B cell (primary cell): Measurements from ENCODE around the gene STIL. TPM values are rescaled to one million over a fixed set of nuclear protein-coding genes. Genes with fewer than 3 reads are reported as not detected.

Experiments
- ATAC-seq: fragments of 200-7000 bp; cut with Tn5 transposase; one replicate; pipeline ENCODE4 v1.10.0; 2021; ENCODE audit warnings: low read depth, mild to moderate bottlenecking, moderate number of reproducible peaks, moderate library complexity
- CTCF ChIA-PET: fragments of 350-600 bp; sonication (Branson Sonifier 250); formaldehyde crosslinking; loops from one replicate; lab custom pipeline; 2021; ENCODE audit warnings: antibody characterized with exemption, inconsistent platforms; lab: Charles Lee
- POLR2A ChIA-PET: fragments of 350-600 bp; sonication (Branson Sonifier 250); formaldehyde crosslinking; loops from one replicate; lab custom pipeline; 2021; ENCODE audit warnings: antibody characterized with exemption; lab: Charles Lee
- DNase-seq: peaks from one replicate; pipeline ENCODE4 v3.0.0; 2013
- H2AFZ ChIP-seq: 2 replicates; pipeline ENCODE4 v1.6.1; 2012; ENCODE audit warnings: mild to moderate bottlenecking, low read depth, low read length; ENCODE audit not compliant: insufficient read depth, poor library complexity, severe bottlenecking
- H3K27ac ChIP-seq, 2 donors: 1 replicate in 1 of 2; 2 replicates in 1 of 2; pipeline ENCODE4 v1.5.1; 2012 to 2013; ENCODE audit warnings: low read length in 2 of 2, mild to moderate bottlenecking in 2 of 2, moderate library complexity in 1 of 2
- H3K27me3 ChIP-seq, 4 experiments: fragments of 200-600 bp in 1 of 4; sonication (generic) in 1 of 4; replicated peaks in 1 of 4; 1 replicate in 2 of 4; 2 replicates in 2 of 4; pipeline versions ENCODE4 v1.6.1 to v1.7.0; 2013 to 2016; ENCODE audit warnings: low read length in 3 of 4, mild to moderate bottlenecking in 2 of 4, mixed read lengths in 1 of 4, moderate library complexity in 1 of 4; ENCODE audit not compliant: insufficient read depth in 4 of 4, control insufficient read depth in 3 of 4; ENCODE audit errors: control extremely low read depth in 1 of 4
- H3K36me3 ChIP-seq, 2 experiments: replicated peaks in 1 of 2; 1 replicate in 1 of 2; 2 replicates in 1 of 2; pipeline versions ENCODE4 v1.6.1 to v1.7.1; 2013; ENCODE audit warnings: low read length in 1 of 2; ENCODE audit not compliant: insufficient read depth in 2 of 2, control insufficient read depth in 1 of 2; ENCODE audit errors: control extremely low read depth in 1 of 2, extremely low read depth in 1 of 2
- H3K4me1 ChIP-seq, 2 donors: fragments of 200-600 bp in 1 of 2; sonication (generic) in 1 of 2; 1 replicate in 1 of 2; 2 replicates in 1 of 2; pipeline versions ENCODE4 v1.5.1 to v1.6.1; 2013 to 2017; ENCODE audit warnings: low read length in 2 of 2; ENCODE audit not compliant: control insufficient read depth in 2 of 2, insufficient read depth in 2 of 2
- H3K4me2 ChIP-seq: replicated peaks from 2 replicates; pipeline ENCODE3; 2012; ENCODE audit warnings: mild to moderate bottlenecking, low read depth, low read length; ENCODE audit not compliant: poor library complexity, severe bottlenecking
- H3K4me3 ChIP-seq, 5 experiments: fragments of 200-600 bp in 1 of 5; sonication (generic) in 1 of 5; 1 replicate in 3 of 5; 2 replicates in 2 of 5; pipeline versions ENCODE4 v1.5.1 to v1.7.0; 2011 to 2016; ENCODE audit warnings: low read length in 4 of 5, mild to moderate bottlenecking in 4 of 5, low read depth in 2 of 5, control low read depth in 1 of 5, moderate library complexity in 1 of 5; ENCODE audit not compliant: insufficient read depth in 1 of 5; ENCODE audit errors: control extremely low read depth in 1 of 5, extremely low read depth in 1 of 5
- H3K79me2 ChIP-seq: fragments of 200-600 bp; sonication (generic); one replicate; pipeline ENCODE4 v1.6.0; 2016; ENCODE audit warnings: low read length; ENCODE audit not compliant: control insufficient read depth, insufficient read depth
- H3K9ac ChIP-seq: fragments of 200-600 bp; sonication (generic); 2 replicates; pipeline ENCODE4 v1.6.1; 2017; ENCODE audit warnings: mild to moderate bottlenecking, low read length, moderate library complexity
- H3K9me3 ChIP-seq, 3 donors: one replicate each; pipeline versions ENCODE4 v1.6.1 to v1.7.1; 2013; ENCODE audit warnings: low read length in 2 of 3; ENCODE audit not compliant: control insufficient read depth in 2 of 3, insufficient read depth in 1 of 3; ENCODE audit errors: control extremely low read depth in 1 of 3
- H4K20me1 ChIP-seq: 2 replicates; pipeline ENCODE4 v1.6.0; 2012; ENCODE audit warnings: mild to moderate bottlenecking, low read length; ENCODE audit not compliant: insufficient read depth, control insufficient read depth, poor library complexity, severe bottlenecking
- H3K27ac Mint-ChIP-seq: one replicate; pipeline ENCODE4 v1.8.0; 2021; ENCODE audit warnings: mixed read lengths
- H3K27me3 Mint-ChIP-seq: one replicate; pipeline ENCODE4 v1.8.0; 2021; ENCODE audit warnings: mixed read lengths
- H3K4me1 Mint-ChIP-seq: one replicate; pipeline ENCODE4 v1.8.0; 2021; ENCODE audit warnings: mixed read lengths
- H3K4me3 Mint-ChIP-seq: one replicate; pipeline ENCODE4 v1.8.0; 2021; ENCODE audit warnings: mixed read lengths
- H3K9me3 Mint-ChIP-seq: one replicate; pipeline ENCODE4 v1.8.0; 2022; ENCODE audit warnings: mixed read lengths; ENCODE audit not compliant: insufficient read depth
- CTCF ChIP-seq: fragments of 200-600 bp; IDR thresholded peaks from one replicate; pipeline ENCODE4 v1.8.0; 2022; ENCODE audit warnings: antibody characterized with exemption, mild to moderate bottlenecking
- EZH2 ChIP-seq: IDR thresholded peaks from 2 replicates; pipeline ENCODE4 v1.6.1; 2012; ENCODE audit warnings: borderline replicate concordance, low read depth, mild to moderate bottlenecking, moderate library complexity, low read length; ENCODE audit not compliant: insufficient read depth, poor library complexity, severe bottlenecking
- WGBS: methylation state at CpG from one replicate; pipeline ENCODE4 v1.1.5; 2013; ENCODE audit warnings: missing lambda C conversion rate; ENCODE audit not compliant: insufficient coverage; 5-methylcytosine and 5-hydroxymethylcytosine counted together
- intact Hi-C: fragments of 100-400 bp; cut with micrococcal nuclease; formaldehyde crosslinking; loops from one replicate; pipeline ENCODE4 v1.10.0; 2022
- polyA plus RNA-seq: library from polyadenylated mRNA; depleted of rRNA; stranded (reverse); fragments of >200 nt; gene quantifications from 2 replicates; pipeline ENCODE4 v1.2.3, GENCODE V29; 2012
- total RNA-seq, 2 donors: library from RNA; stranded (reverse); fragments of 120-200 nt in 1 of 2; gene quantifications; 1 replicate in 1 of 2; 2 replicates in 1 of 2; pipeline versions ENCODE4 v1.2.3 to v1.2.4, GENCODE V29; 2013 to 2022

STIL gene
- total and polyA plus RNA-seq, 2 donors (not counting 1 experiment from before 2014, with no cell fraction given), result 0.79 to 1.8 TPM

GRCh38 chr1:47224676-47225399 is 89.1 kb downstream of the STIL start:
- DNase-seq, result no peak
- H2AFZ ChIP-seq, result no peak overlapping the region

More at GRCh38 chr1:47224676-47225399, 89.1 kb downstream of the STIL start:
- TF ChIP-seq CTCF, result no peak
- TF ChIP-seq EZH2, result peak; percentile 73
- peaks cover 17 to 21% of the 10 kb centered on the region in 2 donors for H3K4me1 ChIP-seq
- 14% methylated on average over 26 of the region's 30 CpGs for WGBS
- Mint-ChIP-seq H3K27ac (no peak overlapping the region), H3K4me1 (peaks cover 16% of the 10 kb centered on the region), H3K27me3 (peaks cover 40% of the 10 kb centered on the region), H3K9me3 (no peaks in the 10 kb centered on the region), H3K4me3 (no peak overlapping the region)
- H3K9ac ChIP-seq, result no peak overlapping the region
- no peak overlapping the region for H3K4me3 ChIP-seq
- H3K36me3 ChIP-seq, result no peaks in the 10 kb centered on the region
- intact Hi-C loops, result no loop called here
- H3K4me2 ChIP-seq, result peak overlapping the region; percentile 69
- ChIA-PET POLR2A (no interaction called here), CTCF (no interaction called here)
- H3K27ac ChIP-seq, result no peak overlapping the region
- H4K20me1 ChIP-seq, result no peaks in the 10 kb centered on the region
- H3K9me3 ChIP-seq, result peaks cover 0 to 12% (median 0%) of the 10 kb centered on the region in 3 donors
- ATAC-seq, result no peak
- H3K79me2 ChIP-seq, result no peaks in the 10 kb centered on the region
- H3K27me3 ChIP-seq, result peaks cover 0 to 82% (median 44%) of the 10 kb centered on the region in 4 experiments
